Testis (tissue), 3 donors: ENCODE results near the gene NCKAP5. TPM values are rescaled to one million over a fixed set of nuclear protein-coding genes. Genes with fewer than 3 reads are reported as not detected.
"Not testable (repeated sequence)": the region's sequence is repeated elsewhere in the genome, so short reads cannot be mapped to it uniquely, and the experiment has no call there.

Experiments
- DNase-seq: peaks from one replicate; pipeline ENCODE4 v3.0.0-alpha.2; 2019
- H3K27ac ChIP-seq, 2 donors: fragments of 200-600 bp; sonication (generic); one replicate each; pipeline ENCODE4 v1.5.1; 2019
- H3K27me3 ChIP-seq: fragments of 200-600 bp; sonication (generic); one replicate; pipeline ENCODE4 v1.5.1; 2019
- H3K36me3 ChIP-seq: fragments of 200-600 bp; sonication (generic); one replicate; pipeline ENCODE4 v1.5.1; 2017; ENCODE audit warnings: low read depth; ENCODE audit errors: missing control alignments
- H3K4me1 ChIP-seq: fragments of 200-600 bp; sonication (generic); one replicate; pipeline ENCODE4 v1.5.1; 2019
- H3K4me3 ChIP-seq, 2 donors: fragments of 200-600 bp; sonication (generic); one replicate each; pipeline ENCODE4 v1.5.1; 2017 to 2019
- H3K9me3 ChIP-seq: fragments of 200-600 bp; sonication (generic); one replicate; pipeline ENCODE4 v1.5.1; 2017
- CTCF ChIP-seq, 3 experiments: fragments of 450-650 bp in 2 of 3; fragments of 200-600 bp in 1 of 3; sonication (generic) in 1 of 3; IDR thresholded peaks; one replicate each; pipeline ENCODE4 v1.5.1; 2016 to 2019; ENCODE audit warnings: antibody characterized with exemption in 3 of 3, mild to moderate bottlenecking in 2 of 3, moderate library complexity in 1 of 3
- POLR2A ChIP-seq: fragments of 450-650 bp; IDR thresholded peaks from one replicate; pipeline ENCODE4 v1.6.1; 2017; ENCODE audit warnings: antibody characterized with exemption, mild to moderate bottlenecking, moderate library complexity
- WGBS, 2 donors: methylation state at CpG; one replicate each; pipeline ENCODE4 v1.1.5; 2018; 5-methylcytosine and 5-hydroxymethylcytosine counted together
- intact Hi-C: fragments of 100-400 bp; cut with DNase I; formaldehyde crosslinking; loops from one replicate; pipeline ENCODE4 v1.15.1; 2023; ENCODE audit warnings: low total_unique reads
- polyA plus RNA-seq: library from polyadenylated mRNA; stranded (reverse); fragments of 350-450 nt; fragmentation: Illumina TruSeq; extraction: RNeasy Lipid Tissue Mini Kit (QIAGEN cat#74804); gene quantifications from one replicate; pipeline ENCODE4 v1.2.3, GENCODE V29; 2014; ENCODE audit warnings: low read depth, low replicate concordance; ENCODE audit not compliant: insufficient read depth
- total RNA-seq, 2 donors: library from RNA; depleted of rRNA; stranded (reverse); fragments of >200 nt; gene quantifications; one replicate each; pipeline ENCODE4 v1.2.3, GENCODE V29; 2016

Gene NCKAP5
- total and polyA plus RNA-seq, 3 donors from 2014 or later: 3.0 to 7.6 (median 6.3) TPM

DNA sequence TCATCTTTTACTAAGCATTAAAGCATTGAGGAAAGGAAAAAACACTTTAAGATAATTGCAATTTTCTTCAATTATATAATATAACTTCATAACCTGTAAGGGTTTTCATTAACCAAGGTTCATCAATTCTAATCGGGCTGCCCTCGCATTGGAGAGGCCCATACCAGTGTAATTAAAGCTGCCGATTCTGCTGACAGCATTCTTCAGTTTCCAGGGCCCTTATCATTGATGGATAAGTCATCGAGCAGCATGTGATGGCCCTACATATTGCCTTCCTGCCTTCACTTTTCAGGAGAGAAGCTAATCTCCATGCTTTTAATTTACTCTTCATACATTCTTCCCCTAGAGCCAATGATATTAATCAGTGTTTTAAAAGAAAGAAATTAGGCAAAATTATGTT is 92.0 kb downstream of the NCKAP5 start:
- DNase-seq: no peak
- no peak overlapping the region for H3K27ac ChIP-seq
- H3K4me3 ChIP-seq: no peak overlapping the region
- H3K9me3 ChIP-seq: no peaks in the 10 kb centered on the region
- intact Hi-C loops: no loop called here
- H3K27me3 ChIP-seq: no peaks in the 10 kb centered on the region
- H3K4me1 ChIP-seq: peaks cover 11% of the 10 kb centered on the region
- 71 to 80% methylated on average over 4 of the region's 4 CpGs for WGBS, 2 donors
- H3K36me3 ChIP-seq: no peaks in the 10 kb centered on the region
- TF ChIP-seq POLR2A (no peak), CTCF (IDR thresholded peaks at IDR 0.05) (no peak)

DNA sequence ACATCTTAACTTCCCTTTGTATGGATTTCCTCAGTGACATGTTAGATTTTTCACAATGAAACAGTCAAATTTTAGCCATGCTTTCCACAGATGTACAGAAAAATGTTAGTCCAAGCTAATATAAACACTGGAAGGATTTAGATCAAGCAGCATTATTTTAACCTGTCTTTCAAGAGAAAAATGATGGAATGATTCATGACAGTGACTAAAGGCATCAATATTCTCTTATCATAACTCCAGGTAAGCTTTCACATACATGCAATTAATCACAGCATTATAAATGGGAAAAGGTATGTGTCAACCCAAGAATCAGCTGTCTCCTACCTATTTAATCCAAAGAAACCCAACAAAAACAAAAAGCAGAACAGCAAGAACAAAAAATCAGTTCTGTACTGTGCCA is 92.7 kb downstream of the NCKAP5 start:
- no peak for DNase-seq
- H3K36me3 ChIP-seq: no peaks in the 10 kb centered on the region
- no peaks in the 10 kb centered on the region for H3K27me3 ChIP-seq
- TF ChIP-seq CTCF (IDR thresholded peaks at IDR 0.05) (no peak), POLR2A (no peak)
- intact Hi-C loops: no loop called here
- no peak overlapping the region for H3K27ac ChIP-seq
- no peaks in the 10 kb centered on the region for H3K9me3 ChIP-seq
- H3K4me1 ChIP-seq: peaks cover 11% of the 10 kb centered on the region
- no peak overlapping the region for H3K4me3 ChIP-seq

- DNase-seq, H3K36me3 ChIP-seq, H3K27me3 ChIP-seq, intact Hi-C loops, H3K9me3 ChIP-seq, H3K4me3 ChIP-seq, H3K4me1 ChIP-seq, H3K27ac ChIP-seq: not testable (repeated sequence)
- 75 to 80% methylated on average over 9 to 13 of the region's 13 CpGs for WGBS, 2 donors
Observed at GRCh38 chr2:133470446-133470845, 97.8 kb downstream of the NCKAP5 start.

DNA sequence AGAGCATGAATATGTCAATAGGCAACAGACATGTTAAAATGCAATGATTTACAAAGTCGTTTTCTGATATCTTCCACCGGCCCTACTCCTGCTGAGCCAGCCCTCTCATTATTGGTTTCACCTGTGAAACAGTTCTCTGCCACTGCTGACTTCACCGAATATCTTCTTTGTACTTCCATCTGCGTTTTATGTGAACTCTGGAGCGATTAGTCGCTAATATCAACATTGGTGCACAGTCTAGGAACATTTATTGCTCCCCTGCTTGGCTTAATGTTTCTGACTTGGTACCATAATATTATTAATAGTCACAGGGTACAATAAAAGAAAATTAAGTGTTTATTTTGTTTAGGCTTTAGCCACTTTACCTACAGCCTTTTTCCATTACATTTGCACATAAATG is 105.5 kb downstream of the NCKAP5 start:
- intact Hi-C loops: no loop called here
- Histone ChIP-seq H3K27me3 (no peaks in the 10 kb centered on the region), H3K9me3 (no peaks in the 10 kb centered on the region), H3K4me3 (no peak overlapping the region), H3K4me1 (no peaks in the 10 kb centered on the region), H3K36me3 (no peaks in the 10 kb centered on the region), H3K27ac (no peak overlapping the region)
- WGBS, 2 donors: 87 to 91% methylated on average over 6 of the region's 6 CpGs
- TF ChIP-seq CTCF (IDR thresholded peaks at IDR 0.05) (no peak), POLR2A (no peak)
- DNase-seq: no peak

DNA sequence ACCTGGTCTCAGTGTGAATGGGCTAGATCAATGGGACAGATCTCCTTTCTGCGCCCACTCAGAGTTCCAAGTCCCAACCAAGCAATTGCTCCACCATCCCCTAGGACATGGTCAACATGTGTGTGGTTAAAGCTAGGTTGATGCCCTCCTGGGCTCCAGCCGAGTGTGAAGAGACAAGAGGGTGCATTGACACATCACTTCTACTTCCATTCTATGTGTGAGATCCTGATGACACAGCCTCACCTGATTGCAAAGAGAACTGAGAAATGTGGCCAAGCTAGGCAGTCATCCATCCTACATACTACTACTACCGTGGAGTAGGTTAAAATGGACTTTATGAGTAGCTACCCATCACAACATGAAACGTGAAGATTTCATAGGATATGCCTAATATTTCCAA is 106.8 kb downstream of the NCKAP5 start:
- no peak for DNase-seq
- intact Hi-C loops: no loop called here
- H3K4me3 ChIP-seq: no peak overlapping the region
- no peaks in the 10 kb centered on the region for H3K36me3 ChIP-seq
- no peaks in the 10 kb centered on the region for H3K4me1 ChIP-seq
- H3K9me3 ChIP-seq: no peaks in the 10 kb centered on the region
- 87 to 94% methylated on average over 4 of the region's 4 CpGs for WGBS, 2 donors
- H3K27me3 ChIP-seq: no peaks in the 10 kb centered on the region
- TF ChIP-seq POLR2A (no peak), CTCF (IDR thresholded peaks at IDR 0.05) (no peak)
- no peak overlapping the region for H3K27ac ChIP-seq
